ENCODE measurements around the gene NFASC. TPM values are rescaled to one million over a fixed set of nuclear protein-coding genes. Genes with fewer than 3 reads are reported as not detected.
A peak's percentile ranks its signal among the peaks of the same experiment; 100 is the strongest.

Gene NFASC
- total and polyA plus RNA-seq, 2 experiments from 2014 or later: 46.3 to 54.7 TPM

DNA sequence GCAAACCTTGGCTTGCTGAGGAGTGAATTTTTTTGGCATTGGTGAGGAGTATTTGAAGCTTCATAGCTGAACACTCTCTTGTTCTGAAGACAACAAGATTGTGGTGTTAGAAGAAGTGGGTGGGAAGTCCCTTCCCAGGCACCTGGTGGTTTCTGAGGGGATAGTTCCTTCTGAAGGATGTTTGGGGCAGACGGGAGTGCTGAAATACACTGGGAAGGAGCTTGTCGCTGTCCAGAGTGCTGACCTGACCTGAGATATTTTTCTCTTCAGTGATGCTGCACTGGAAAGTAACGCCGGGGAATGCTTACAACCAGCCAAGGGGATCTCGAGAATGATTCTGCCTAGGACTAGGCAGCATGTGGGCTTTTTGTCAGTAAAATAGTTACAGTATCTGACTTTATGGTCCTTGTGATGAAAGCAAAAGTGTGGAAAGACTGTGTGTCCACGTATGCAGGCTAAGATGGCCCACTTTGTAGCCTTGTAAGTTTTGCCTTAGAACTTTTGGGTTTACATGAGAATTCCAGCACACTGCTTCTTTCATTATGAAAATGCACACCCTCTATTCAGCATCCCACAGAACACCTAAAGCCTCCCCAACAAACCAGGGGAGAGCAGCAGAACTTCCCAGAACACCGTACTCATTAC is 33.1 kb upstream of the NFASC start:
- Histone ChIP-seq H3K4me3 (no peak overlapping the region), H3K4me2 (ENCODE audit: unreplicated experiment) (no peak overlapping the region), H4K20me1 (ENCODE audit: insufficient read depth) (peaks cover 73% of the 10 kb centered on the region), H3K27ac (no peak overlapping the region), H3K36me3 (ENCODE audit: low read depth) (no peaks in the 10 kb centered on the region; the same call in 1 of the 2 replicates), H3K27me3 (replicated peaks; ENCODE audit: insufficient read depth) (no peaks in the 10 kb centered on the region), H3K79me2 (ENCODE audit: insufficient read depth) (peaks cover 100% of the 10 kb centered on the region), H3K9me2 (ENCODE audit: insufficient read depth) (no peaks in the 10 kb centered on the region), H3K9ac (no peak overlapping the region), H2AFZ (no peak overlapping the region), H3K9me3 (ENCODE audit: low read depth) (no peaks in the 10 kb centered on the region), H3K4me1 (ENCODE audit: insufficient read depth) (peaks cover 16% of the 10 kb centered on the region), H3F3A (ENCODE audit: insufficient read depth) (peaks cover 21% of the 10 kb centered on the region; the same call in 1 of the 2 replicates)
- TF ChIP-seq EZH2phosphoT487 (IDR thresholded peaks at IDR 0.05; ENCODE audit: insufficient read depth, low read depth) (no peak), EZH2 (IDR thresholded peaks at IDR 0.05; ENCODE audit: insufficient read depth, poor library complexity, severe bottlenecking) (no peak)
- DNase-seq: peak; percentile 74
- WGBS, 2 experiments (ENCODE audit: low coverage in 1 of 2, low lambda C conversion rate in 2 of 2, missing lambda C conversion rate in 2 of 2): 37 to 39% methylated on average over 7 of the region's 7 CpGs
- in situ Hi-C loops (cut with MboI): no loop called here

DNA sequence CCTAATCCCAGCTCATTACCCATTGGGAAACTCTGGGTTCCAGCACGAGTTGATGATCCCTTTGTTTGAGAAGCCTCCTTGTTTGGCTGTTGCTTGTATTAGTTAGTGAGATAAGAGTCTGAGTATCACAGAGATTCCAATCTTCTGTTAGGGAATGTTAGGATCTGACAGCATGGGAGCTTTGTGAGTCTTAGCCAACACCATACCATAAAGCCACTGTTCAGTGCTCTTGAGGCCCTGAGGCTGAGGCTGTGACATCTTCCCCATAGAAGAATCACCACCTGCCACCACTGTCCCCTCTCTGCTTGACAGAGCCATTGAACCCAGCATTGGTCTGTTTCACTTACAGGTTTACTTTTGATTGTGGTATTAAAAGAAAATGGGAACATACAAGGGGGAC is 29.3 kb upstream of the NFASC start:
- H3F3A ChIP-seq (ENCODE audit: insufficient read depth): peaks cover 14% of the 10 kb centered on the region; the same call in 1 of the 2 replicates
- no peak overlapping the region for H3K27ac ChIP-seq
- in situ Hi-C loops (cut with MboI): no loop called here
- H3K9ac ChIP-seq: no peak overlapping the region
- TF ChIP-seq EZH2 (IDR thresholded peaks at IDR 0.05; ENCODE audit: insufficient read depth, poor library complexity, severe bottlenecking) (no peak), EZH2phosphoT487 (IDR thresholded peaks at IDR 0.05; ENCODE audit: insufficient read depth, low read depth) (no peak)
- peaks cover 70% of the 10 kb centered on the region for H4K20me1 ChIP-seq (ENCODE audit: insufficient read depth)
- no peaks in the 10 kb centered on the region for H3K27me3 ChIP-seq (replicated peaks; ENCODE audit: insufficient read depth)
- H3K9me2 ChIP-seq (ENCODE audit: insufficient read depth): no peaks in the 10 kb centered on the region
- no peak overlapping the region for H3K4me2 ChIP-seq (ENCODE audit: unreplicated experiment)
- H3K4me1 ChIP-seq (ENCODE audit: insufficient read depth): peaks cover 24% of the 10 kb centered on the region
- H3K4me3 ChIP-seq: no peak overlapping the region
- H3K9me3 ChIP-seq (ENCODE audit: low read depth): no peaks in the 10 kb centered on the region
- peaks cover 98% of the 10 kb centered on the region for H3K79me2 ChIP-seq (ENCODE audit: insufficient read depth)
- 40 to 43% methylated on average over 1 of the region's 1 CpG for WGBS, 2 experiments (ENCODE audit: low coverage in 1 of 2, low lambda C conversion rate in 2 of 2, missing lambda C conversion rate in 2 of 2)
- no peak overlapping the region for H2AFZ ChIP-seq
- no peak for DNase-seq
- H3K36me3 ChIP-seq (ENCODE audit: low read depth): no peaks in the 10 kb centered on the region

DNA sequence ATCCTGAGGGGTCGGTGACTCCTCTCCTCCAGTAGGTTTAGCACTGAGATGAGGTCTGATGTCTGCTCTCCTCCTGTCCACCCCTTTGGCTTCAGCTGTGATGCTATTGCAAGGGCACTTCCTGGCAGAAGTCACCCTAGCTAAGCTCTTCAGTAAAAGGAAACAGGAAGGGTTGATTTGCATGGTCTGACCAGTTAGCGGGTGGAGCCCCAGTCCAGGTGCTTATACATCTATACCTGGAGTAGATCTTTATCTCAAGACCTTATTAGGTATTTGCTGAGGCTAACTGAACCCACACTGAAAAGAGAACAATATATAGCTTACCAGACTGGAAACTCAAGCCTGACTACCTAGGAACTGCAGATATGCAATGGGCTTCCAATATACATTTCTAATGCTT is 28.9 kb upstream of the NFASC start:
- Histone ChIP-seq H3K36me3 (ENCODE audit: low read depth) (no peaks in the 10 kb centered on the region), H4K20me1 (ENCODE audit: insufficient read depth) (peaks cover 66% of the 10 kb centered on the region), H3K9me3 (ENCODE audit: low read depth) (no peaks in the 10 kb centered on the region), H3K4me3 (no peak overlapping the region), H3K79me2 (ENCODE audit: insufficient read depth) (peaks cover 98% of the 10 kb centered on the region), H3K4me1 (ENCODE audit: insufficient read depth) (peaks cover 21% of the 10 kb centered on the region), H3F3A (ENCODE audit: insufficient read depth) (peaks cover 11% of the 10 kb centered on the region; the same call in 1 of the 2 replicates), H2AFZ (no peak overlapping the region), H3K27ac (no peak overlapping the region), H3K4me2 (ENCODE audit: unreplicated experiment) (no peak overlapping the region), H3K27me3 (replicated peaks; ENCODE audit: insufficient read depth) (no peaks in the 10 kb centered on the region), H3K9me2 (ENCODE audit: insufficient read depth) (no peaks in the 10 kb centered on the region), H3K9ac (no peak overlapping the region)
- WGBS, 2 experiments (ENCODE audit: low coverage in 1 of 2, low lambda C conversion rate in 2 of 2, missing lambda C conversion rate in 2 of 2): 89 to 100% methylated on average over 2 of the region's 2 CpGs
- in situ Hi-C loops (cut with MboI): no loop called here
- no peak for DNase-seq
- TF ChIP-seq EZH2 (IDR thresholded peaks at IDR 0.05; ENCODE audit: insufficient read depth, poor library complexity, severe bottlenecking): no peak
- no peak for TF ChIP-seq EZH2phosphoT487 (IDR thresholded peaks at IDR 0.05; ENCODE audit: insufficient read depth, low read depth)

DNA sequence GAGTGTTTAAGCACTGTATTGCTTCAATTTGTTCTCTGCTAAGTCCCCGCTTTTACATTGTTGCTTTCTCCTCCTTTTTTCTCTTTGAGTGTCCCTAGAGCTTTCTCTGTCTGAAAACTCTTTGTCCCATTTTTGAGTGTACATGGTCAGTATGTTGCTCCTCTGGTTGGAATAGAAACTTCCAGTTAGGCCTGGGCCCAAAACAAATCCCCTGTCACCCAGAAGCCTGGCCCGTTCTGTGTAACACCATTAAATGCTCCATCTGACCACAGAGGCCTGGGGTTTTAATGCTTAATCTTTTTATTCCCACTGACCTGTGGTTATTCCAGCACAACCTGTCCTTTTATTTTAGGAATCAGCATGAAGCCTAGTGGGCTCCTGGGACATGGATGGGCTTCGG is 28.3 kb upstream of the NFASC start:
- peaks cover 5% of the 10 kb centered on the region; the same call in 1 of the 2 replicates for H3F3A ChIP-seq (ENCODE audit: insufficient read depth)
- H3K4me2 ChIP-seq (ENCODE audit: unreplicated experiment): no peak overlapping the region
- H3K79me2 ChIP-seq (ENCODE audit: insufficient read depth): peaks cover 98% of the 10 kb centered on the region
- no peak for DNase-seq
- no peaks in the 10 kb centered on the region for H3K27me3 ChIP-seq (replicated peaks; ENCODE audit: insufficient read depth)
- in situ Hi-C loops (cut with MboI): no loop called here
- no peak overlapping the region for H2AFZ ChIP-seq
- peaks cover 17% of the 10 kb centered on the region for H3K4me1 ChIP-seq (ENCODE audit: insufficient read depth)
- H3K9ac ChIP-seq: no peak overlapping the region
- no peaks in the 10 kb centered on the region for H3K9me2 ChIP-seq (ENCODE audit: insufficient read depth)
- no peak overlapping the region for H3K4me3 ChIP-seq
- H4K20me1 ChIP-seq (ENCODE audit: insufficient read depth): peaks cover 62% of the 10 kb centered on the region
- no peaks in the 10 kb centered on the region for H3K36me3 ChIP-seq (ENCODE audit: low read depth)
- H3K27ac ChIP-seq: no peak overlapping the region
- 71% methylated on average over 3 of the region's 3 CpGs for WGBS, 2 experiments (ENCODE audit: low coverage in 1 of 2, low lambda C conversion rate in 2 of 2, missing lambda C conversion rate in 2 of 2)
- no peak for TF ChIP-seq EZH2 (IDR thresholded peaks at IDR 0.05; ENCODE audit: insufficient read depth, poor library complexity, severe bottlenecking)
- no peak for TF ChIP-seq EZH2phosphoT487 (IDR thresholded peaks at IDR 0.05; ENCODE audit: insufficient read depth, low read depth)
- H3K9me3 ChIP-seq (ENCODE audit: low read depth): no peaks in the 10 kb centered on the region

Data from GM23248 (cell line).